Measurements from ENCODE around the gene CDK5RAP3. TPM values are rescaled to one million over a fixed set of nuclear protein-coding genes. Genes with fewer than 3 reads are reported as not detected.

The CDK5RAP3 gene
- total and polyA plus RNA-seq, 2 of the 13 experiments (the other 11 are each of a cell fraction or from before 2014, with no cell fraction given): 128 to 154 TPM

- intact Hi-C loops (cut with micrococcal nuclease; ENCODE audit: unreplicated experiment) (no loop called here), in situ Hi-C loops (cut with HindIII; ENCODE audit: extremely low pct_ligation_motif_present, low pct_unique_long_range_greater_than_20kb) (no loop called here)
- Histone ChIP-seq H4K20me1 (ENCODE audit: insufficient read depth, low read length) (no peaks in the 10 kb centered on the region), H2AFZ (ENCODE audit: low read length) (no peak overlapping the region), H3K9me3 (ENCODE audit: low read length) (no peaks in the 10 kb centered on the region), H3K27me3 (ENCODE audit: control insufficient read depth in 1 of 2, insufficient read depth in 2 of 2, low read length in 2 of 2) (peaks cover 0 to 2% of the 10 kb centered on the region in 2 experiments; a peak in 4 of 5 replicates), H3K9ac (ENCODE audit: insufficient read depth, low read depth, low read length) (no peak overlapping the region), H3K4me2 (ENCODE audit: low read depth, low read length) (no peak overlapping the region), H3K36me3 (replicated peaks in 1 of 2; ENCODE audit: control insufficient read depth in 1 of 2, insufficient read depth in 2 of 2, low read length in 2 of 2) (no peaks in the 10 kb centered on the region), H3K27ac (ENCODE audit: extremely low read length, insufficient read depth, low read length) (no peak overlapping the region), H3K79me2 (ENCODE audit: insufficient read depth, low read length) (no peaks in the 10 kb centered on the region), H3K4me3 (replicated peaks in 1 of 3; ENCODE audit: insufficient read depth in 1 of 3, low read depth in 2 of 3, low read length in 3 of 3) (no peak overlapping the region), H3K4me1 (ENCODE audit: insufficient read depth, low read length) (peaks cover 63% of the 10 kb centered on the region)
- ChIA-PET CTCF (ENCODE audit: low intra/inter-chr PET ratio, low total read pairs) (no interaction called here), POLR2A (interaction anchor here (2.9 to 15.1 kb wide), 3 partner anchors 7 to 20 kb away, joined by 13 to 267 read pairs (median 20); partner anchors contain the start of genes CDK5RAP3 and PNPO)
- DNase-seq (ENCODE audit: low spot score): no peak
- FAIRE-seq: no peak
- BruUV-seq (replicated peaks): no TSS peak
- ATAC-seq: no peak
- TF ChIP-seq IRF9 (CRISPR knock-in tag; IDR thresholded peaks at IDR 0.05; ENCODE audit: borderline replicate concordance) (no peak), BHLHE40 (IDR thresholded peaks at IDR 0.05; ENCODE audit: low read length) (no peak), MAFK (conservative IDR thresholded peaks at IDR 0.05 in 1 of 2, IDR thresholded peaks at IDR 0.05 in 1 of 2; ENCODE audit: low read length in 2 of 2) (peak; percentile 94), ZNF607 (CRISPR knock-in tag; IDR thresholded peaks at IDR 0.05; ENCODE audit: borderline replicate concordance) (no peak), RXRB (CRISPR knock-in tag; IDR thresholded peaks at IDR 0.05; ENCODE audit: borderline replicate concordance) (no peak), ZHX1 (CRISPR knock-in tag; IDR thresholded peaks at IDR 0.05; ENCODE audit: low read depth) (no peak), SOX5 (CRISPR knock-in tag; IDR thresholded peaks at IDR 0.05; ENCODE audit: borderline replicate concordance) (no peak), MXI1 (IDR thresholded peaks at IDR 0.05; ENCODE audit: borderline replicate concordance, low read depth, low read length) (no peak), ZNF879 (CRISPR knock-in tag; IDR thresholded peaks at IDR 0.05) (no peak), KDM1A (CRISPR knock-in tag; IDR thresholded peaks at IDR 0.05) (no peak), FOXA1 (IDR thresholded peaks at IDR 0.05) (no peak), FOXA1 (CRISPR knock-in tag; IDR thresholded peaks at IDR 0.05) (no peak), ZBTB42 (CRISPR knock-in tag; IDR thresholded peaks at IDR 0.05) (no peak), MAFF (IDR thresholded peaks at IDR 0.05; ENCODE audit: low read depth, low read length) (peak; percentile 87)
- WGBS (ENCODE audit: low lambda C conversion rate): 68% methylated on average over 6 of the region's 6 CpGs
These were observed 9.5 kb upstream of the CDK5RAP3 start for GRCh38 chr17:47961406-47961805.
